Common myeloid progenitor, CD34-positive (primary cell): ENCODE results near the gene DDA1.
"Not testable (repeated sequence)": the region's sequence is repeated elsewhere in the genome, so short reads cannot be mapped to it uniquely, and the experiment has no call there.

ENCODE experiments used
- CTCF ChIA-PET: fragments of 350-600 bp; sonication (Branson Sonifier 250); formaldehyde crosslinking; loops from one replicate; lab custom pipeline; 2021; ENCODE audit warnings: antibody characterized with exemption; lab: Charles Lee
- POLR2A ChIA-PET: fragments of 350-600 bp; sonication (Branson Sonifier 250); formaldehyde crosslinking; loops from one replicate; lab custom pipeline; 2021; ENCODE audit warnings: antibody characterized with exemption; lab: Charles Lee
- DNase-seq, 3 donors: peaks; one replicate each; pipeline versions ENCODE4 v3.0.0 to v3.0.0-alpha.2; 2013
- H3K27ac ChIP-seq, 2 experiments: 1 replicate in 1 of 2; 2 replicates in 1 of 2; pipeline ENCODE4 v1.7.0; 2013; ENCODE audit warnings: inconsistent platforms in 2 of 2, low read length in 2 of 2, mild to moderate bottlenecking in 2 of 2, low read depth in 1 of 2, moderate library complexity in 1 of 2; ENCODE audit not compliant: severe bottlenecking in 2 of 2, insufficient read depth in 1 of 2, poor library complexity in 1 of 2
- H3K27me3 ChIP-seq, 5 experiments: replicated peaks in 2 of 5; 1 replicate in 3 of 5; 2 replicates in 2 of 5; pipeline versions ENCODE4 v1.6.1 to v1.7.0; 2013; ENCODE audit warnings: low read length in 4 of 5, mild to moderate bottlenecking in 2 of 5, moderate library complexity in 2 of 5, inconsistent platforms in 1 of 5; ENCODE audit not compliant: insufficient read depth in 5 of 5, control insufficient read depth in 4 of 5
- H3K36me3 ChIP-seq, 4 experiments: 1 replicate in 2 of 4; 2 replicates in 2 of 4; pipeline versions ENCODE4 v1.6.1 to v1.7.0; 2013; ENCODE audit warnings: low read length in 3 of 4, control low read depth in 1 of 4, mild to moderate bottlenecking in 1 of 4; ENCODE audit not compliant: control insufficient read depth in 4 of 4, insufficient read depth in 4 of 4
- H3K4me1 ChIP-seq, 4 experiments: 1 replicate in 3 of 4; 2 replicates in 1 of 4; pipeline versions ENCODE4 v1.6.1 to v1.7.1; 2013; ENCODE audit warnings: low read length in 3 of 4, mild to moderate bottlenecking in 3 of 4, control low read depth in 1 of 4, inconsistent platforms in 1 of 4, moderate library complexity in 1 of 4; ENCODE audit not compliant: control insufficient read depth in 4 of 4, insufficient read depth in 4 of 4; ENCODE audit errors: control extremely low read depth in 1 of 4
- H3K4me3 ChIP-seq, 7 experiments: 1 replicate in 4 of 7; 2 replicates in 3 of 7; pipeline versions ENCODE4 v1.5.1 to v1.7.0; 2013; ENCODE audit warnings: mild to moderate bottlenecking in 7 of 7, low read length in 6 of 7, moderate library complexity in 6 of 7, inconsistent platforms in 2 of 7, low read depth in 2 of 7, control low read depth in 1 of 7; ENCODE audit not compliant: insufficient read depth in 4 of 7, control insufficient read depth in 1 of 7; ENCODE audit errors: extremely low read depth in 1 of 7
- H3K9me3 ChIP-seq, 5 experiments: 1 replicate in 4 of 5; 2 replicates in 1 of 5; pipeline versions ENCODE4 v1.6.1 to v1.7.1; 2013; ENCODE audit warnings: low read length in 4 of 5, mild to moderate bottlenecking in 2 of 5, inconsistent platforms in 1 of 5, low read depth in 1 of 5, moderate library complexity in 1 of 5; ENCODE audit not compliant: control insufficient read depth in 4 of 5, insufficient read depth in 2 of 5; ENCODE audit errors: control extremely low read depth in 1 of 5
- WGBS: methylation state at CpG from one replicate; pipeline ENCODE4 v1.1.5; 2013; ENCODE audit not compliant: insufficient coverage; 5-methylcytosine and 5-hydroxymethylcytosine counted together

The DDA1 gene

DNA sequence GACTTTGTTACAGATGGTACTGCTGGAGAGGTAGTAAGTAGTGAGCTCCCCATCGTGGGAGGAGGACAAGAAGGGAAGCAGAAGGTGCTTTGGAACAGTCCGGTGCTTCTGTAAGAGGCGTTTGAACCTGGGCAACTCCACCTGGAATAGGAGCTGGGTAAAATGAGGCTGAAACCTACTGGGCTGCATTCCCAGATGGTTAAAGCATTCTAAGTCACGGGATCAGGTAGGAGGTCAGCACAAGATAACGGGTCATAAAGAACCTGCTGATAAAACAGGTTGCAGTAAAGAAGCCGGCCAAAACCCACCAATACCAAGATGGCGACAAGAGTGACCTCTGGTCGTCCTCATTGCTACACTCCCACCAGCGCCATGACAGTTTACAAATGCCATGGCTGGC is 22.6 kb upstream of the DDA1 start:
- WGBS, result 98% methylated on average over 9 of the region's 9 CpGs

DNA sequence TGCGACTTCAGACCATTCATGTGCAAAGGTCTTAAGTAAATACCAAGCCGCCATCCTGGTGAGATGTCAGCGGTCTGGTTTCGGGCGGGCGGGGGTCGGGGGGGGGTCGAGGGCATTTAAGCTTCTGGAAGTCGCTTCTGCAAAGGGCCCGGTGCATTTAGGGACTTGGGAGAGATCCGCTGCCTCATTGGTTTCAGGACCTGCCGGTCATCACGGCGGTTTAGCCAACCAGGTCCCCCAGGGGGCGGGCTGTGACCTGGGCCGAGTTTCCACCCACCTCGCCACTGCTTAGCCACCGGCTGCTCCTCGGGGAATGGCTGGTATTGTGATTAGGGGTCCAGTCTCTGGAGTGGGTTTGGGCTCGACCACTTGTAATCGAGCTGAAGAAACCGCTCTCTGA is 19.9 kb upstream of the DDA1 start:
- H3K4me3 ChIP-seq, result peak overlapping the region in 2 of 7 experiments; percentile 19 to 37
- CTCF ChIA-PET, result interaction anchor here (0.7 to 17.5 kb wide), 3 partner anchors 17 to 107 kb away, joined by 3 to 183 read pairs (median 4); partner anchors contain the start of genes BABAM1 and USHBP1
- 14% methylated on average over 20 of the region's 22 CpGs for WGBS
- no peaks in the 10 kb centered on the region for H3K27me3 ChIP-seq
- H3K4me1 ChIP-seq, result peaks cover 0 to 16% (median 8%) of the 10 kb centered on the region in 4 experiments
- POLR2A ChIA-PET, result interaction anchor here (0.6 kb wide), 1 partner anchor 190 kb away, joined by 3 read pairs; no protein-coding TSS in a partner anchor
- H3K27ac ChIP-seq, result no peak overlapping the region
- no peaks in the 10 kb centered on the region for H3K9me3 ChIP-seq
- peak; percentile 84 to 94 (median 91) for DNase-seq
- H3K36me3 ChIP-seq, result peaks cover 2 to 20% (median 8%) of the 10 kb centered on the region in 4 experiments

More for the DNA sequence above, 22.6 kb upstream of the DDA1 start:
- Histone ChIP-seq H3K27me3 (no peaks in the 10 kb centered on the region), H3K4me3 (no peak overlapping the region), H3K36me3 (peaks cover 0 to 30% (median 9%) of the 10 kb centered on the region in 4 experiments), H3K4me1 (peaks cover 0 to 19% (median 12%) of the 10 kb centered on the region in 4 experiments), H3K27ac (no peak overlapping the region), H3K9me3 (no peaks in the 10 kb centered on the region)
- ChIA-PET POLR2A (no interaction called here), CTCF (interaction anchor here (0.8 to 17.5 kb wide), 2 partner anchors 22 to 25 kb away, joined by 3 to 183 read pairs; partner anchors contain the start of genes BABAM1, DDA1 and USHBP1)
- DNase-seq, result no peak

DNA sequence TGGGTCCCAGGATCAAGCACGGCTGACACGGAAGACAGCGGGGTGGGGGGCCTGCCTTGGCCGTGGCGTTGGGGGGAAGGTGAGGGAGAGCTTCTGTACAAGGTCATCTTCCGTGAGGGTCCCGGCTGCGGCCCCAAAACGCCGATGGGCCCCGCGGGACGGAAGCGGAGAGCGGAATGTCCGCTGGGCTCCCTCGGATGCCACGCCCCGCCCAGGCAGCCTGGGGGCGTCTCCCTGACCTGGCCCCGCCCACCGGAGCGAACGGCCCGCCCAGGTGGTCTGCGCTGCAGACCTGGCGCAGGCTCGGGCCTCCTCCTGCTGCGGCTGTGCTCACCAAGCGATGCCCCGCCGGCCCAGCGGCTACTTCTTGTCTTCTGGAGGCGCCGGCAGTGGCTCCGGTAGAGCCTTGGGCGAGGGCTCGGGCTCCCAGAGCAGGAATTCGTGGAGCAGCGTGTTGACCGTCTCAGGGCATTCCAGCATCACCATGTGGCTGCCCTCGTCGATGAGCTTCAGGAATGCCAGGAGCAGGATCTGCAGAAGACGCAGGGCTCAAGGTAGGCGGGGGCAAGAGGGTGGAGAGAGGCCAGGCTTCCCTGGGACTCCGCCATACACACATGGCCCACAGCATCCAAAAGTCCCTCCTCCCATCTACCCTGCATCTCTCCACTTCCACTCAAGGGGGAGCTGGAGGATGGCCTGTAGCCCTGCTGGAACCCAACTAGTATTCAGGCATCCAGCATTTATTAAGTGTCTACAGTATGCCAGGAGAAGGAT is 16.9 kb upstream of the DDA1 start:
- under 1% methylated on average over 37 of the region's 46 CpGs for WGBS
- H3K27ac ChIP-seq, result peak overlapping the region in 1 of 2 experiments; percentile 75
- ChIA-PET POLR2A (interaction anchor here (0.7 kb wide), 1 partner anchor 37 kb away, joined by 3 read pairs; no protein-coding TSS in a partner anchor), CTCF (interaction anchor here (0.6 to 17.5 kb wide), 11 partner anchors 10 to 99 kb away, joined by 3 to 183 read pairs (median 6); partner anchors contain the start of genes ABHD8, ANKLE1, BABAM1 and DDA1)
- peak overlapping the region; percentile 58 to 86 (median 70) for H3K4me3 ChIP-seq
- peaks cover 2 to 15% (median 10%) of the 10 kb centered on the region in 4 experiments for H3K36me3 ChIP-seq
- no peaks in the 10 kb centered on the region for H3K9me3 ChIP-seq
- H3K4me1 ChIP-seq, result peaks cover 0 to 16% (median 8%) of the 10 kb centered on the region in 4 experiments
- no peaks in the 10 kb centered on the region for H3K27me3 ChIP-seq
- peak; percentile 77 to 88 (median 86) for DNase-seq

DNA sequence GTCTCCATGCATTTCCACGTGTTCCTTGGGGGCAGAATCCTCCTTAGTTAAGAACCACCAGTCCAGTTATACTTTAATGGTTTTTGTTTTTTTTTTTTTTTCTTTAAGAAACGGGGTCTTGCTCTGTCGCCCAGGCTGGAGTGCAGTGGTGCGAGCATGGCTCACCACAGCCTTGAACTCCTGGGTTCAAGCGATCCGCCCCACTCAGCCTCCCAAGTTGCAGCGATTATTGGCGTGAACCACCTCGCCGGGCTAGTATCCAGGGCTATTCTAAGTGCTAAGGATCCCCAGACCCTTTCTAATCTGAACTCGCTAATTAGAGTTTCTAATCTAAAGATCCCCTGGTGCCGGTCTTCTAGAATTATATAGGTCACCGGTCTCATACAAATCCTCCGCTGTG is 15.8 kb upstream of the DDA1 start:
- Histone ChIP-seq H3K9me3 (peaks cover 0 to 6% (median 0%) of the 10 kb centered on the region in 5 experiments), H3K36me3 (peaks cover 2 to 20% (median 15%) of the 10 kb centered on the region in 4 experiments), H3K4me1 (peaks cover 0 to 16% (median 8%) of the 10 kb centered on the region in 4 experiments), H3K4me3 (no peak overlapping the region), H3K27ac (no peak overlapping the region), H3K27me3 (no peaks in the 10 kb centered on the region)
- 94% methylated on average over 14 of the region's 14 CpGs for WGBS
- CTCF ChIA-PET, result interaction anchor here (0.8 to 17.5 kb wide), 9 partner anchors 9 to 95 kb away, joined by 3 to 183 read pairs (median 7); partner anchors contain the start of genes ABHD8, ANKLE1, BABAM1 and DDA1
- POLR2A ChIA-PET, result interaction anchor here (1.1 kb wide), 1 partner anchor 12 kb away, joined by 3 read pairs; the partner anchor contains the start of gene MRPL34
- DNase-seq, result no peak

DNA sequence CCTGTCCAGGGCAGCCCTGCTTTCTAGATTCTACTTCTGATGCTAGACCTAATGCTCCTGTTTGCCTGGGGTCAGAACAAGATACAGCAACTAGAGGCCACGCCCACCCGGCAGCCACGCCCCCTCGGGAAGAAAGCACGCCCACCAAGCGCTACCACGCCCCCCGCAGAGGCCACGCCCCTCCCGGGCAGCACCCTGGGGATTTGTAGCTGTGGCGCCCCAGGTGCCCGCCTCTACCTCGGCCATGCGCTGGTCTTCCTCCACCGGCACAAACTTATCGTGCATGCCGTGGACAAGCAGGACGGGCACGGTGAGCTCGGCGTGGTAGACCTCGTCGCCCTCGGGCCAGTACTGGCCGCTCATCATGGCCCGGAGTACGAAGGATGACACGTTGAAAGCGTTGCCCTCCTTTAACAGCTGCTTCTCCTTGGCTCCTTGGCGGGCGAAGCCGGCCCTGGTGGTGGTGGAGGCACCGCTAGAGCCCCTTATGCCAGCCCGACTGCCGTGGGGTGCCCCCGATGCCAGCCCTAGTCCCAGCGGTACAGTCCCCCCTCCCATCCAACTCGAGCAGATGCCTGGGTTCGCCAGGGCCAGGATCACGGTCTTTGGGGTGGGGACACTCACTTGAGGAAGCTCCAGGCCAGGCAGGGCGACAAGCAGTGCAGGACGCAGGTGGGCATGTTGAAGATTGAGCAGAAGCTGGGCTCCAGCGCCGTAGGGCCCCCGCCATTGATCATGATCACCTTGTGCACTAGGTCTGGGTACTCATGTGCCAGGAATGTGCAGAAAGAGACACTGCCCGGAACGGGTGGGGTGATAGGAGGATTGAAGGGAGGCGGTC is 15.1 kb upstream of the DDA1 start:
- no peak overlapping the region for H3K4me3 ChIP-seq
- DNase-seq, result peak in 2 of 3 donors; percentile 48 to 53
- no peaks in the 10 kb centered on the region for H3K27me3 ChIP-seq
- peaks cover 2 to 22% (median 18%) of the 10 kb centered on the region in 4 experiments for H3K36me3 ChIP-seq
- no peak overlapping the region for H3K27ac ChIP-seq
- peaks cover 0 to 13% (median 8%) of the 10 kb centered on the region in 4 experiments for H3K4me1 ChIP-seq
- 93% methylated on average over 45 of the region's 48 CpGs for WGBS
- ChIA-PET CTCF (interaction anchor here (0.8 to 17.5 kb wide), 5 partner anchors 11 to 95 kb away, joined by 3 to 183 read pairs (median 5); partner anchors contain the start of genes BABAM1, MRPL34 and USHBP1), POLR2A (interaction anchor here (1.1 kb wide), 1 partner anchor 11 kb away, joined by 3 read pairs; the partner anchor contains the start of gene MRPL34)
- peaks cover 0 to 8% (median 0%) of the 10 kb centered on the region in 5 experiments for H3K9me3 ChIP-seq

DNA sequence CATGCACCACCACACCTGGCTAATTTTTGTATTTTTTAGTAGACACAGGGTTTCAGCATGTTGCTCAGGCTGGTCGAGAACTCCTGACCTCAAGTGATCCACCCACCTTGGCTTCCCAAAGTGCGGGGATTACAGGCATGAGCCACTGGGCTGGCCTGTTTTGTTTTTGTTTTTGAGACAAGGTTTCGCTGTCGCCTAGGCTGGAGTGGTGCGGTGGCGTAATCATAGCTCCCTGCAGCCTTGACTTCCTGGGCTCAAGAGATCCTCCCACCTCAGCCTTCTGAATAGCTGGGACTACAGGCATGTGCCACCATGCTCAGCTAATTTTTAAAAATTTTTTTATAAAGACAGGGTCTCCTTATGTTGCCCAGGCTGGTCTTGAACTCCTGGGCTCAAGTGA is 13.8 kb upstream of the DDA1 start:
- POLR2A ChIA-PET, H3K27me3 ChIP-seq, DNase-seq, H3K9me3 ChIP-seq, H3K4me3 ChIP-seq, H3K27ac ChIP-seq: not testable (repeated sequence)
- H3K36me3 ChIP-seq, result peaks cover 2 to 25% (median 19%) of the 10 kb centered on the region in 4 experiments
- CTCF ChIA-PET, result interaction anchor here (1.0 kb wide), 1 partner anchor 9 kb away, joined by 3 read pairs; no protein-coding TSS in a partner anchor
- H3K4me1 ChIP-seq, result peaks cover 0 to 11% (median 7%) of the 10 kb centered on the region in 4 experiments
- 100% methylated on average over 6 of the region's 6 CpGs for WGBS
